Stimulated activated CD4-positive, alpha-beta T cell treated with anti-CD3 and anti-CD28 coated beads, Interleukin-1b, Interleukin-23, amount 100 ng/mL, for 24 hours (primary cell): ENCODE results near the gene AARS2.
"Not testable (repeated sequence)": the region's sequence is repeated elsewhere in the genome, so short reads cannot be mapped to it uniquely, and the experiment has no call there.

Experiments used
- DNase-seq, 4 experiments: peaks; one replicate each; pipeline ENCODE4 v3.0.0-alpha.2; 2020; ENCODE audit warnings: low read depth in 4 of 4, low spot score in 1 of 4

The AARS2 gene

GRCh38 chr6:44312901-44313788, at the start of gene AARS2:
Gene AARS2, minus strand, starts transcription at chr6:44313347. Its CDS starts 24 bp downstream, at chr6:44313323.
- peak; percentile 87 to 97 (median 91) for DNase-seq

GRCh38 chr6:44361947-44362346, 48.8 kb upstream of the AARS2 start:
- DNase-seq, result no peak

DNA sequence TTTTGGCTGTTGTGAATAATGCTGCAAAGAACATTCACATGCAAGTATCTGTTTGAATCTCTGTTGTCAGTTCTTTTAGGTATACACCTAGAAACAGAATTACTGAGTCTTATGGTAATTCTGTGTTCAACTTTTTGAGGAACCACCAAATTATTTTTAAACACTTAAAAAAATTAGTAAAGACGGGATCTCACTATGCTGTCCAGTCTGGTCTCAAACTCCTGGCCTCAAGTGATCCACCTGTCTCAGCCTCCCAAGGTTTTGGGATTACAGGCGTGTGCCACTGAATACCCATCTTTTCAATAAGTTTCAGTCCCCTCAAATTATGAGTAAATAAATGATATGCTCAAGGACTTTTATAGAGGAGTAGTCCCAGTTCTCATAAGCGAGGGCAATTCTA, 46.8 kb upstream of the AARS2 start:
- DNase-seq, result no peak

DNA sequence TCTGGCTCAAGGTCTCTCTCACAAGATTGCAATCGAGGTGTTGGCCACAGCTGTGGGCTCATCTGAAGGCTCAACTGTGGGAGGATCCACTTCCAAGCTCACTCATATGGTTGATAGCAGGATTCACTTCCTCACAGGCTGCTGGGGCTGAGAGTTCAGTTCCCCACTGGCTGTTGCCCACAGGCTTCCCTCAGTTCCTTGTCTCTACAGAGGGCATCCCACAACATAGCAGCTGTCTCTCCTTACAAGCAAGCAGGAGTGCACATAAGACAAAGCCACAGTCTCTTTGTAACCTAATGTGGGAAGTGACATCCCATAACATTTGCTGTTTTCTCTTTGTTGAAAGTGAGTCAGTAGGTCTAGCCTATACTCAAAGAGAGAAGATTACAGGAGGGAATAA, 43.3 kb upstream of the AARS2 start:
- DNase-seq, result no peak

DNA sequence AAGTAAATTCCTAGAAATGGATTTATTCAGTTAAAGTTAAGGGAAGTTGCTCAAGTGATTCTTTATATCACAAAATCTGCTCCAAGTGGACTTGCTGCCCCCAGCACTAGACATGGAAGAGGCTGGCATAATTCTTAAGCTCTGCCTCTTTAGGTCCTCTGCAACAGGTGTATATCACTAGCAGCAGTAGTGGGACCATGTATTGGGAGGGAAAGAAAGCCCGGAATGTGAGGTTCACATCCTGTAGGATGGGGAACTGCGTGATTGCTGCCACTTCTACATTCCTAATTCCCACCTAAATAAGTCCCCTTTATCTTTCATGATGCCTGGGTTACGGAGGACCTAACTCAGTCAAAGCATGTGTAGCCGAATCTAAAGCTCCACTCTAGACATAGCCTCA, 42.5 kb upstream of the AARS2 start:
- DNase-seq, result no peak

DNA sequence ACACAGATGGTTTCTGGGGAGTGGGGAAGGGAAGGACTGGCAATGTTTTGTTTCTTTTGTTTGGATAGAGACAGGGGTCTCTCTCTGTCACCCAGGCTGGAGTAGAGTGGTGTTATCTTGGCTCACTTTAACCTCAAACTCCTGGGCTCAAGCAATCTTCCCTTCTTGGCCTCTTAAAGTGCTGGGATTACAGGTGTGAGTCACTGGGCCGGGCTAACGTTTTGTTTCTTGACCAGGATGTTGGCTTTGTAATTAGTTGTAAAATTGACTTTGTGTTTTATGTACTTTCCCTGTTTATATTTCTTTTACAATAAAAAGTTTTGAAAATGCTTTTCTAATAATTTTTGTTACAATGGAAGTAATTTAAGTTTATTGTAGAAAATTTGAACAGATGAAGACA, 40.2 kb upstream of the AARS2 start:
- no peak for DNase-seq

GRCh38 chr6:44352259-44352658, 39.1 kb upstream of the AARS2 start:
- DNase-seq, result no peak

- not testable (repeated sequence) for DNase-seq
Measured at GRCh38 chr6:44350650-44350994, 37.5 kb upstream of the AARS2 start.

GRCh38 chr6:44349904-44350649, 36.9 kb upstream of the AARS2 start:
- no peak for DNase-seq

- not testable (repeated sequence) for DNase-seq
Measured at GRCh38 chr6:44346818-44347217, 33.7 kb upstream of the AARS2 start.

GRCh38 chr6:44342489-44342888, 29.3 kb upstream of the AARS2 start, which contains the start of gene SPATS1:
Gene SPATS1, plus strand, starts transcription at chr6:44342650. Its CDS starts 446 bp downstream, at chr6:44343096.
- DNase-seq, result no peak

DNA sequence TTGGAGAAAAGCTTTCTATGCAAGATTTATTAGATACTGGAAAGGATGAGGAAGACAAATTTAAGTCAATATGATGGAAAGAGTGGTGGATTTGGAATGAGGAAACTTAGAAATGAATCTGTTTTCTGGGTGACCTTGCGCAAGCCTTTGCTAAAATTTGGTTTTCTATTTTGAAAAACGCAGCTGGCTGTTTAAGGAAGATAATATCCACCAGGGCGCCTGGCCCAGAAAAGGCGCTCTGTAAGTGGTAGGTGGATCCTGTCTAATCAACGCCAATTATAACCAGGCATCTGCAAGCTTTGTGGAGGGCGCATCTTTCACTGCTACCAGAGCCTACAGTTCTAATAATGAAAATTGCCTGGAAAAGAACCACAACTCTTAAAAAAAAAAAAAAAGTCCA, 28.9 kb upstream of the AARS2 start:
- DNase-seq, result no peak

DNA sequence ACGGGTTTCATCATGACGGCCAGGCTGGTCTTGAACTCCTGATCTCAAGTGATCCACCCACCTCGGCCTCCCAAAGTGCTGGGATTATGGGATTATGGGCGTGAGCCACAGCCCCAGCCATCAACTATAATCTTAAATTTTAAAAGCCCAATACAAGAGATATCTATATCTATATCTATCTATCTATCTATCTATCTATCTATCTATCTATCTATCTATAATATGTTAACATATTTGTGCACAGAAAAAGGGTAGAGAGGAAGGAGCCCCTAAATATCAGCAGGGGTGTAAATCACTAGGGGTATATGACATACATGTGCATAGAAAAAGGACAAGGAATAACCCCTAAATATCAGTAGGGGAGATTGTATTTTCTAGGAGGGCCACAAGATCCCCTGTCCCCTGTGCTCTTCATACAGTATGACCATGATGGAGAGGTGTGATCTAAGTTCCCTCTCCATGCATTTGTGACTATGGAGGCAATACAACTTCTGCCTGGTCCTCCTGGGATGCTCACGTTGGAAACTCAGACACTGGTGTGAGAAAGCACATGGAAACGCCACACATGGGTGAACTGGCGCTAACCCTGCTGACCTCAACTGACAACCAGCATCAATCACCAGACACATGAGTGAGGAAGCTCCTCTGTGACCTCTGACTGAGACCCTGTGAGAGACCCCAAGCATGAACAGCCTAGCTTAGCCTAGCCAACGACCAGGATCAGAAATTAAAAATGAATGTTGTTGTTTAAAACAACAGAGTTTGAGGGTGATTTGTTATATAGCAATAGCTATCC, 28.1 kb upstream of the AARS2 start:
- no peak for DNase-seq

DNA sequence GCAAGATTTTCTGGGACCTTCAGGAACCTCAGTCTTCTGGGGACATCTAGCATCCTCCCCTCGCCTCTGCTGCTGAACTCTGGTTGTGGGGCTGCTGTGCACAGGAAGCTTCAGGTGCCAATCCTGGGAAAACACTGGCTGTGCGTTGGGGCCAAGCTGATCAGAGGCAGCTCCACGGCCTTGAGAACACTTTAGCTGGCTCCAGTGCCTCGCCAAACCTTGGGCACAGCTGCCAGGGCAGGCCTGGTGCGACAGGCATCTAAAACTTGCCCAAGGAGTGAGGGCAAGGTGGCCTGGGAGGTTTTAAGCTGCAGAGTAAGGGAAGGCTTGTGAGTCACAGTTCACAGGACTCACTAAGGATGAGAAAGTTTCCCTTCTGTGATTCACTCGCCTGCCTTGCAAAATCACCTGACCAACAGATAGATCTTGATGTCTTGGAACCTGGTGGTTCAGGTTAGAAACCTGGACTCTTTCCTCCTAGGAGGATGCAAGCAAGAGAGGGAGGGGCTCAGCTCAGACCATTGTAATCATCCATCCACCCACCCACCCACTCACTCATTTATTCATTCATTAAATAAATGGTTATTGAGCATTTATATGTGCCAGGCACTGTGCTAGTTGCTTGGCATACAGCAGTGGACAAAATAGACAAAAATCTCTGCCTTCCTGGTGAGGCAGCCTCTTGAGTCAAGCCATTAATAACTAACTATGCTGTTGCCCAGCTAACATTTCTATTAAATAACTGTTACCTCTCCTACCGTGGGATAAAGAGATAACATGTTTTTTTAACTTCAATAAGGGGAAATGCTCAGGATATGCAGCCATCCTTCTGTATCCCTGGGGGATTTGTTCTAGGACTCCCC, 26.8 kb upstream of the AARS2 start:
- DNase-seq, result peak in 1 of 4 experiments; percentile 4

DNA sequence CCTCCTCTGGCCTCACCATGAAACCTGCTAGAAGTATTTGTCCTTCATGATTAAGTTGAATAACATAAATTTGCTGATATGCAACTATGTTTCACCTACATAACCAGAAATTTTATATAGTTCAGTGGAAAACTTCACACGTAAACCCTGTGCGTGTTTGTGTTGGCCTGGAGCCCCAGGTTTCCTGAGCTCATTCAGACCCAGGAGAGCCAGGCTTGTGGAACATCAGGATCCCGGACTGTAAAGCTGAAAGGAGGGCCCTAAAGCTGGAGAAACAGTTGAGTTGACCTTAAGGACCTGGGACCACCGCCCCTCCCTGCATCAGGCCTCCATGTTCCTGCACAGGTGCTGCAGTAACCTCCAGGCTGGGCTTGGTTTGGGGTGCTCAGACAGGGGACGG, 26.2 kb upstream of the AARS2 start:
- no peak for DNase-seq

GRCh38 chr6:44338228-44339122, 25.3 kb upstream of the AARS2 start:
- DNase-seq, result peak; percentile 34 to 46 (median 35)

DNA sequence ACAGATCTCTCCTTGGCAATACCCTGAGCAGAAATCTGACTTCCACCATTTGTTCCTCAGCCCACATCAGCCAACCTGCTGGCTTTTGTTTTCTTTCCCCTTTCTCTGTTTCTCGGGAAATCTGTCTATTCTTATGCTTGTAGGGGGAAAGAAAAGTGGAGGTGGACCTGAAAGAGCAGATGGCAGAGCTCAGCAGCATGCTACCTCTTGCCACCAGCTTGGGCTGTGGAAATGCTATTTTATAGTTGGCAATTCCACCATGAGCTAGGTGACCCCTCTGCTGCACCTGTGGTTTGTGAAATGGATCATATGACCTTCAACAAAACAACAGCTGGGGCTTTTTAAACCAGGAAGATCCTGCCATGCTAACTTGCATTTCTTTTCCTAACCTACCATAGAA, 22.5 kb upstream of the AARS2 start:
- no peak for DNase-seq

DNA sequence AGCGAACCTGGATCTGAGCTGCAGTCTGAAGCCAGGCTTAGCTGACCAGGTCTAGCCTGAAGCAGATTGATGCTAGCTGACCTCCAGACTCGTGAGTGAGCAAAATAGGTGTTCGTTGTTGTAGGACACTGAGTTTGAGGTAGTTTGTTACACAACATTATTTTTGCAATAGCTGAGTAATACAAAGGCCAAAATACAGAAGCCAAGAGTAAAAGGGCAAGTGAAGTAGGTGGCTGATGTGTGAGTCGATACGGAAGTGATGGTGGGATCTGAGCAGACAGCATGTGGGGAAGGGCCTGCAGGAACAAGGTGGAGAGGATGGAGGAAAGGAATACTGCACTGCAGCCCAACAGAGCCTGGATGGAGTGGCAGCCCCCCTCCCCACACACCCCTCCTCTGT, 20.8 kb upstream of the AARS2 start:
- no peak for DNase-seq

- no peak for DNase-seq
Measured at GRCh38 chr6:44333273-44333919, 20.2 kb upstream of the AARS2 start.
